ENCODE results near the gene TSPAN9.

DNA sequence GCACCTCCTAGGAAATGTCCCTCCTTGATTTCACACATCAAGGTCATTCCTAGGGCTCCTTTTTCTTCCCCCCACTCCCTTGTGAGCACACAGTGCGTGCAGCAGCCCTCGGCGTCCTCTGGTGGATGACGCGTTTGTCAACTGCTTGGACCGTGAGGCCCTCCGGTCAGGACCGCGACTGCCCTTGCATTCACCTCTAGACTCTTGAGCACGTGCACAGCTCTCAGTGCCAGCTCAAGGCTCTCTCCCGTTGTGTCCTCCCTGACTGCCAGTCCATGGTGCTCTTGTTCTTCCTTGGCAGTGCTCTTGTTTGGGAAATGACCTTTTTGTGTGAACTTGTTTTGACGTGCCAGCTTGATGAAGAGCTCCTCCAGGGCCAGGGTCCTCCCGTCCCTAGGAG lies 67.9 kb downstream of the TSPAN9 start:
- TF ChIP-seq CTCF (IDR thresholded peaks at IDR 0.05; ENCODE audit: low read depth, low read length, poor library complexity, severe bottlenecking) (no peak), EZH2phosphoT487 (IDR thresholded peaks at IDR 0.05; ENCODE audit: borderline replicate concordance, low read length) (no peak)

All from DOHH2 (cell line).